Mononuclear cell (primary cell): ENCODE measurements around the gene SSBP2. TPM values are rescaled to one million over a fixed set of nuclear protein-coding genes. Genes with fewer than 3 reads are reported as not detected.
"Not testable (repeated sequence)": the region's sequence is repeated elsewhere in the genome, so short reads cannot be mapped to it uniquely, and the experiment has no call there.

Experiments used
- H3K27me3 ChIP-seq: 2 replicates; pipeline ENCODE4 v1.6.0; 2011; ENCODE audit warnings: low read length, control low read depth; ENCODE audit not compliant: insufficient read depth
- H3K4me1 ChIP-seq: 2 replicates; pipeline ENCODE4 v1.5.1; 2011; ENCODE audit warnings: mild to moderate bottlenecking, low read length, control low read depth; ENCODE audit not compliant: insufficient read depth
- H3K4me3 ChIP-seq: 2 replicates; pipeline ENCODE4 v1.5.1; 2011; ENCODE audit warnings: mild to moderate bottlenecking, low read length, moderate library complexity
- H3K9me3 ChIP-seq: 2 replicates; pipeline ENCODE4 v1.5.1; 2011; ENCODE audit warnings: low read depth, mild to moderate bottlenecking, control low read depth, low read length
- total RNA-seq: library from RNA; depleted of rRNA; stranded (reverse); fragments of >200 nt; gene quantifications from one replicate; pipeline ENCODE4 v1.2.3, GENCODE V29; 2012

The SSBP2 gene
- total RNA-seq, 1 donor = 35.9 TPM

GRCh38 chr5:81728301-81728700 lies 22.6 kb downstream of the SSBP2 start:
- H3K4me3 ChIP-seq = no peak overlapping the region
- H3K9me3 ChIP-seq = no peaks in the 10 kb centered on the region
- H3K27me3 ChIP-seq = no peaks in the 10 kb centered on the region
- H3K4me1 ChIP-seq = no peaks in the 10 kb centered on the region

GRCh38 chr5:81726297-81726696 lies 24.6 kb downstream of the SSBP2 start:
- no peaks in the 10 kb centered on the region for H3K4me1 ChIP-seq
- H3K4me3 ChIP-seq = no peak overlapping the region
- H3K27me3 ChIP-seq = no peaks in the 10 kb centered on the region
- no peaks in the 10 kb centered on the region for H3K9me3 ChIP-seq

DNA sequence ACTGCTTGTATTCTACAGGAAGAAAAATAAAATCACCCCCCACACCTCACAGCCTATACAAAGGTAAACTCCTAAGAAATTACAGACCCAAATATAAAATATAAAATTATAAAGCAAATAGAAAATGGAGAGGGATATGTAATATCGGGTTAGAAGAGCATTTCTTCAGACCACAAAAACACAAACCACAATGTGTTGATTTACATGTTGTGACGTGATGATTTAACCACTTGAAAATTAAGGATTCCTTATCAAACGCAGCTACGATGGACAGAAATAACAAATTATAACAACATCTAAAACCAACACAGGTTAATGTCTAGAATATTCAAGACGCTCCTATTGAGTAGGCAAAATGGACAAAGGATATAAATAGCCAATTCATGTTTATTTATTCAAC lies 26.3 kb downstream of the SSBP2 start:
- no peak overlapping the region for H3K4me3 ChIP-seq
- no peaks in the 10 kb centered on the region for H3K27me3 ChIP-seq
- H3K4me1 ChIP-seq = no peaks in the 10 kb centered on the region
- no peaks in the 10 kb centered on the region for H3K9me3 ChIP-seq

- no peaks in the 10 kb centered on the region for H3K9me3 ChIP-seq
- no peaks in the 10 kb centered on the region for H3K4me1 ChIP-seq
- no peak overlapping the region for H3K4me3 ChIP-seq
- H3K27me3 ChIP-seq = no peaks in the 10 kb centered on the region
Measured at GRCh38 chr5:81724108-81724507, 26.8 kb downstream of the SSBP2 start.

GRCh38 chr5:81721049-81721448 lies 29.8 kb downstream of the SSBP2 start:
- no peaks in the 10 kb centered on the region for H3K27me3 ChIP-seq
- H3K4me3 ChIP-seq = no peak overlapping the region
- H3K9me3 ChIP-seq = no peaks in the 10 kb centered on the region
- H3K4me1 ChIP-seq = peaks cover 6% of the 10 kb centered on the region

- H3K4me3 ChIP-seq = no peak overlapping the region
- H3K4me1 ChIP-seq = peaks cover 6% of the 10 kb centered on the region
- no peaks in the 10 kb centered on the region for H3K9me3 ChIP-seq
- no peaks in the 10 kb centered on the region for H3K27me3 ChIP-seq
Measured at GRCh38 chr5:81719743-81720345, 31.1 kb downstream of the SSBP2 start.

DNA sequence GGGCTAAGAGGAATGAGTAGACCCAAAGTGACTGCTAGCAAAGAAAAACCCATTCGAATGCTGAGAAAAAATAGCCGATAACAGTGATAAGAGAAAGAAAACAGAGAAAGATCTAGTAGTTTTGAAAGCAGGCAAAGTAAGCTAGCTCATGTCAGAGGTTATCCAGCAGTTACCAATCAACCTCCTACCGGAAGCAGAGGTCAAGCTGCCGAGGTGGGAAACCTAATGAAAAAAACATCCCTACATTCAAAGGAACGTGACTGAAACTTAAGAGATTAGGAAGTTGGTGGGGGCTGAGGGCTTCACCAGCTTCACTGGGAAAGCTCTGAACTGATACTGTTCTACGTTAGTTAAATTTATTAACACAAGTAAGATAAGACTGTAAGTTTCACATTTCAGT lies 32.6 kb downstream of the SSBP2 start:
- H3K4me1 ChIP-seq = peaks cover 6% of the 10 kb centered on the region
- H3K9me3 ChIP-seq = no peaks in the 10 kb centered on the region
- no peak overlapping the region for H3K4me3 ChIP-seq
- no peaks in the 10 kb centered on the region for H3K27me3 ChIP-seq

DNA sequence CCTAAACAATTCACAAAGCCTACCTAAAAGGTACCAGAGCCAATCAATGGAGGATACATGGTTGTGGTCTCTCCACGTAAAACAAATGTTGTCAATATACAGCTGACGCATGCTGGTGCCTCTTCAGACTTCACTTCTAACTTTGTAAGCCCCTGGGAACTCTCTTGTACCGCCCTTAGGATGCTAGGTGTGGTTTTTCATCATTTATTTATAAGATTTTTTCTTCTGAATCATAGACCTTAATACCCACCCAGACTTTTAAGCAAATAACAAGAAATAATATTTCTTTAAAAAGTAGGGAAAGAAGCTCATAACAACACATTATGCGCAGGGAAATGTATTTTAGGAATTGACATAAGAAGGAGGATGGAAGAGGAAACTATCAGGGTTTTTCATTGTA lies 33.0 kb downstream of the SSBP2 start:
- Histone ChIP-seq H3K9me3 (no peaks in the 10 kb centered on the region), H3K4me1 (peaks cover 6% of the 10 kb centered on the region), H3K27me3 (no peaks in the 10 kb centered on the region), H3K4me3 (no peak overlapping the region)

DNA sequence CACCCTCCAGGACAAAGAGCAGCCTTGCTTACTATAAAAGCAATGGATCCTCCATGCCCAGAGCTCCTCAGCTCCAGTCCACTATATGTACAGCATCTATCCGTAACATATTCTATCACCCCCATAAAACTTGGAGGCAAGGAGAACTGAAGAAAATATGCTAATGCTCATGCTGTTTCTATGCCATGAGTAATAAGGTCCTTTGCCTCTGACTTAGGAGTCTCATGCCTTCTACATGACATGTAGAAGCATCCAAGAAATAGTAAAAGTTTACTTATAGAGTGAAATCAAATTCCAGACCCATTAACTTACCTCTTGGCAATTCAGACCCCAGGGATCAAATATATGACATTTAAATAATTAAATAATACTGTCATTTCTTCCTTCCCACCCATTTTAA lies 33.7 kb downstream of the SSBP2 start:
- no peaks in the 10 kb centered on the region for H3K9me3 ChIP-seq
- no peak overlapping the region for H3K4me3 ChIP-seq
- H3K4me1 ChIP-seq = peaks cover 6% of the 10 kb centered on the region
- H3K27me3 ChIP-seq = no peaks in the 10 kb centered on the region

DNA sequence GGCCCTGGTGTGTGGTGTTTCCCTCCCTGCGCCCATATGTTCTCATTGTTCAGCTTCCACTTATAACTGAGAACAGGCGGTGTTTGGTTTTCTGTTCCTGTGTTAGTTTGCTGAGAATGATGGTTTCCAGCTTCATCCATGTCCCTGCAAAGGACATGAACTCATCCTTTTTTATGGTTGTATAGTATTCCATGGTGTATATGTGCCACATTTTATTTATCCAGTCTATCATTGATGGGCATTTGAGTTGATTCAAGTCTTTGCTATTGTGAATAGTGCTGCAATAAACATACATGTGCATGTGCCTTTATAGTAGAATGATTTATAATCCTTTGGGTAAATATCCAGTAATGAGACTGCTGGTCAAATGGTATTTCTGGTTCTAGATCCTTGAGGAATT lies 36.8 kb downstream of the SSBP2 start:
- not testable (repeated sequence) for H3K9me3 ChIP-seq, H3K4me1 ChIP-seq, H3K27me3 ChIP-seq, H3K4me3 ChIP-seq

DNA sequence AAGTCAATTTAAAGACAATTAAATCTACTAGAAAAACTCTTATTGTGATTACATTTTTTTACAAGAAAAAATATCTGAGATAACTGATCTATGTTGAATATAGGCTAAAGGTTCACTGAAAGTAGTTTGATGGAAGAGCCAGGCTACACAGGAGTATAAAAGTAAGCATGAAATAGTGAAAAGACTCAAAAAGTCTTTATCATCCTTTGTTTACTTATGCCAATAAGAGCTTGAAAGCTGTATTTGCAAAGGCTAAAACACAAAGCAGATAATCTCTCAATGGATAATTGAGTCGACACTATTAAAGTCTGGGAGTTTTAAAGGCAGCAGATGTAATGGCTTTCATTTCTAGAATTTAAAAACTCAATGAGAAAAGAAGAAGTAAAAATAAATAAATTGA lies 42.0 kb downstream of the SSBP2 start:
- H3K27me3 ChIP-seq = no peaks in the 10 kb centered on the region

DNA sequence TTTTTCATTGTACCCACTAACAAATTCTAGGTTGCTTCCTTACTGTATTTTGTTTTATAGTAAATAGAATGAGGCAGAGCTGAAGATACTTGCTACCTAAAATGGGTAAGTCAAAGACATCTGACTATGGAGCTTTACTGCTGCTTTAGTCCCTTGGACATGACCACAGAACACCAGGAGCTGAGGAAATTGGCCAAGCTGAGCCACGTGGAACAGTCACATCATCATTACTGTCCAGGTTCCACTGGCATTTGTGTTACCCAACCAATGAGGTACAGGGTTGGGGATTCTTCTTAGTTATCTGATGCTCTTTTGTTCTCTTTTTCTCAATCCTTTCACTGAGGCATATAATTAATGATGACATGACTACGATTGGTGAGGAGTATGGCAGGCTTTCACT lies 47.1 kb downstream of the SSBP2 start:
- no peaks in the 10 kb centered on the region for H3K9me3 ChIP-seq
- H3K4me3 ChIP-seq = no peak overlapping the region
- no peaks in the 10 kb centered on the region for H3K27me3 ChIP-seq
- no peaks in the 10 kb centered on the region for H3K4me1 ChIP-seq

More for the DNA sequence above, 42.0 kb downstream of the SSBP2 start:
- Histone ChIP-seq H3K9me3 (no peaks in the 10 kb centered on the region), H3K4me1 (no peaks in the 10 kb centered on the region), H3K4me3 (no peak overlapping the region)

GRCh38 chr5:81700166-81700565 lies 50.7 kb downstream of the SSBP2 start:
- H3K4me1 ChIP-seq = no peaks in the 10 kb centered on the region
- no peak overlapping the region for H3K4me3 ChIP-seq
- no peaks in the 10 kb centered on the region for H3K9me3 ChIP-seq
- H3K27me3 ChIP-seq = no peaks in the 10 kb centered on the region

DNA sequence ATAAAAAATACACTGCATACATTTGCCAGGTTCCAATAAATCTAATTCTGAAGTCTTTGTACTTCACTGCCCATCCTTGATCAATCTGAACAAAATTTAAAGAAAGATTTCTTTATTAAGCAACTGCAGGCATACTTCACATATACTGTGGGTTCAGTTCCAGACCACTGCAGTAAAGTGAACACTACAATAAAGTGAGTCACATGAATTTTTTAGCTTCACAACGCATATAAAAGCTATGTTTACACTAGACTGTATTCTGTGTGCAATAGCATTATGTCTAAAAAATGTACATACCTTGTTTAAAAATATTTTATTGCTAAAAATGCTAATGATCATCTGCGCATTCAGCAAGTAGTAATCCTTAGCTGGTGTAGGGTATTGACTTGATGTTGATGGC lies 52.1 kb downstream of the SSBP2 start:
- Histone ChIP-seq H3K4me1 (no peaks in the 10 kb centered on the region), H3K9me3 (no peaks in the 10 kb centered on the region), H3K4me3 (no peak overlapping the region), H3K27me3 (no peaks in the 10 kb centered on the region)

DNA sequence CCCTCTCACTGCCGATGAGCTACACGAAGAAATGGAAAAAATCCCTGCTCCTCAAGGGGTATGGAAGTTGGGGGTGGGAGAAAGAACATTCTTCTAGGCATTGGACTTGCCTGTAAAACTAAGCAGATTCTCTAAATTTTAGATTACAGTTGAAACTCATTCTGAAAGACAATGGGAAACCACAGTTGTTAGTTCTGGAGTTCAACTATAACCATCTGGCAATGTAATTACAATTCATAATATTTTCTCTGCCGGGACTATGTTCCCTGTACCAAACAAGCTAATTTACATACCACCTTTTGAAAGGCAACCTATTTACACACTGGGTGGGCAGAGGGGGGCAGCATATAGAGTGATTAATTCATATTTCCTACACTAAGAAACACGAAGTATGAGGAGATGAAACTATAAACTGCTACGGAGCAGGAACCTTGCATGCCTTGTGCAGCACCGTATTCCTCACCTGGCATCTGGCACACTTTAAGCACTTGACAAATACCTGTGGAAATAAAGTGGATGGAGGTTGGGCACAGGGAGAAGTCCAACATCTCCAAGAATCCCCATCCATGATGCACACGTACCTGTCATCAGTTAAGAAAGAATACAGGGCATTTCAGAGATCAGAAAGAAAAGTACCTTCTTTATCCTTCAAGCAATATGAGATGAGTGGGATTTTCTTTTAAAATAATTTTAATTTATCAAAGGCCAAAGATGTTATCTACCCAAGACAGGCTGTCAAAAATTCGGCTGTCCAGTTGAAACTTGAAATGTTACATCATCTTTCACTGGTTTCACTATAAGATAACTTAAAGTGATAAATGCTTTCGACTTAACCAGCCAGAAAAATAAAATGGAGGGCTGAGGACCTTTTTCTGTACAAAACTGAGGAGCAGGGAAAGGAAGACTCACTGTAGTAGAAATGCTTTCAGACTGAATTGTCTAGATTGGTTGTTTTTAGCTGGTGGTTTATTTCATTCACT lies 54.2 kb downstream of the SSBP2 start:
- Histone ChIP-seq H3K9me3 (no peaks in the 10 kb centered on the region), H3K4me3 (no peak overlapping the region), H3K27me3 (no peaks in the 10 kb centered on the region), H3K4me1 (no peaks in the 10 kb centered on the region)

DNA sequence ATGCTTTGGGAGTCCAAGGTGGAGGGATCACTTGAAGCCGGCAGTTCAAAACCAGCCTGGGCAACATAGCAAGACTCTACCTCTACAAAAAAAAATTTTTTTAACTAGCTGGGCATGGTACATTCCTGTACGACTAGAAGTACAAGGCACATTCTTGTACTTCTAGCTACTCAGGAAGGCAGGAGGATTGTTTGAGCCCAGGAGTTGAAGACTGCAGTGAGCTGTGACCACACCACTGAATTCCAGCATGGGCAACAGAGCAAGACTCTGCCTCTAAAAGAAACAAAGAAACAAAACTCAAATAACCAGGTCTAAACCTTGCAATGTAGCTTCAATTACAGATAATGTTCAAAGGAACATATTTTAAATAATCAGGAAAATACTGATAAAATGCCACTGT lies 56.2 kb downstream of the SSBP2 start:
- H3K4me1 ChIP-seq = no peaks in the 10 kb centered on the region
- H3K4me3 ChIP-seq = no peak overlapping the region
- no peaks in the 10 kb centered on the region for H3K27me3 ChIP-seq
- peaks cover 12% of the 10 kb centered on the region for H3K9me3 ChIP-seq
